Ascending aorta (tissue), 2 donors: ENCODE results near the gene FERMT3. TPM values are rescaled to one million over a fixed set of nuclear protein-coding genes. Genes with fewer than 3 reads are reported as not detected.

Experiments used
- DNase-seq, 2 donors: peaks; one replicate each; pipeline ENCODE4 v3.0.0-alpha.2; 2019; ENCODE audit warnings: low spot score in 2 of 2
- H3K27ac ChIP-seq, 2 donors: fragments of 200-600 bp; sonication (generic); one replicate each; pipeline ENCODE4 v1.5.1; 2016 to 2017; ENCODE audit warnings: mild to moderate bottlenecking in 1 of 2
- H3K27me3 ChIP-seq: fragments of 200-600 bp; sonication (generic); one replicate; pipeline ENCODE4 v1.5.1; 2017
- H3K36me3 ChIP-seq, 2 donors: fragments of 200-600 bp; sonication (generic); one replicate each; pipeline ENCODE4 v1.5.1; 2016
- H3K4me1 ChIP-seq, 2 donors: fragments of 200-600 bp; sonication (generic); one replicate each; pipeline ENCODE4 v1.5.1; 2016 to 2017; ENCODE audit warnings: mild to moderate bottlenecking in 1 of 2
- H3K4me3 ChIP-seq, 2 donors: fragments of 200-600 bp; sonication (generic); one replicate each; pipeline ENCODE4 v1.5.1; 2016 to 2017; ENCODE audit warnings: mild to moderate bottlenecking in 1 of 2
- H3K9me3 ChIP-seq, 2 donors: fragments of 200-600 bp; sonication (generic); one replicate each; pipeline ENCODE4 v1.5.1; 2016
- intact Hi-C: fragments of 100-400 bp; cut with DNase I; formaldehyde crosslinking; loops from one replicate; pipeline ENCODE4 v1.15.1; 2023
- total RNA-seq: library from RNA; depleted of rRNA; stranded (reverse); fragments of >200 nt; gene quantifications from one replicate; pipeline ENCODE4 v1.1.0, GENCODE V29; 2016
- TF ChIP-seq, protein P1 (sequence below), 3 experiments: fragments of 200-600 bp in 2 of 3; fragments of 450-650 bp in 1 of 3; sonication (generic) in 2 of 3; IDR thresholded peaks; one replicate each; pipeline ENCODE4 v1.5.1; 2016 to 2019; ENCODE audit warnings: antibody characterized with exemption in 3 of 3, mild to moderate bottlenecking in 1 of 3, moderate library complexity in 1 of 3

The FERMT3 gene
- total RNA-seq, 1 donor from 2014 or later = 55.2 TPM

DNA sequence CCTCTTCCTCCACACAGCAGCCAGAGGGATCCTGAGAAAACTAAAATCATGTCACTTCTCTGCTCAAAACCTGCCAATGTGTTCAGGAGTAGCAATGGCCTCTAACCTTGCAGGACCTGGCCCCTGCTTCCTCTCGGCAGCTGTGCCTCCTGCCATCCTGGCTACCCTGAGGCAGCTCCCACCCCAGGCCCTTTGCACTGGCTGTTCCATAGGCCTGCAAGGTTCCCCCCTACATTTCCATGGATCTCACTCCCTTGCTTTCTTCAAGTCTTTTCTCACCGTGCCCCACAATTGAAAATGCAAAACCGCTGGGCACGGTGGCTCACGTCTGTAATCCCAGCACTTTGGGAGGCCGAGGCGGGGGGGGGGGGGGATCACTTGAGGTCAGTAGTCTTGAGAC, 22.6 kb upstream of the FERMT3 start:
- Histone ChIP-seq H3K27me3 (no peaks in the 10 kb centered on the region), H3K9me3 (no peaks in the 10 kb centered on the region), H3K4me1 (peaks cover 5 to 40% of the 10 kb centered on the region in 2 donors), H3K4me3 (peak overlapping the region in 1 of 2 donors; percentile 69), H3K27ac (peak overlapping the region; percentile 89 to 92), H3K36me3 (peaks cover 0 to 4% of the 10 kb centered on the region in 2 donors)
- TF ChIP-seq, protein P1, sequence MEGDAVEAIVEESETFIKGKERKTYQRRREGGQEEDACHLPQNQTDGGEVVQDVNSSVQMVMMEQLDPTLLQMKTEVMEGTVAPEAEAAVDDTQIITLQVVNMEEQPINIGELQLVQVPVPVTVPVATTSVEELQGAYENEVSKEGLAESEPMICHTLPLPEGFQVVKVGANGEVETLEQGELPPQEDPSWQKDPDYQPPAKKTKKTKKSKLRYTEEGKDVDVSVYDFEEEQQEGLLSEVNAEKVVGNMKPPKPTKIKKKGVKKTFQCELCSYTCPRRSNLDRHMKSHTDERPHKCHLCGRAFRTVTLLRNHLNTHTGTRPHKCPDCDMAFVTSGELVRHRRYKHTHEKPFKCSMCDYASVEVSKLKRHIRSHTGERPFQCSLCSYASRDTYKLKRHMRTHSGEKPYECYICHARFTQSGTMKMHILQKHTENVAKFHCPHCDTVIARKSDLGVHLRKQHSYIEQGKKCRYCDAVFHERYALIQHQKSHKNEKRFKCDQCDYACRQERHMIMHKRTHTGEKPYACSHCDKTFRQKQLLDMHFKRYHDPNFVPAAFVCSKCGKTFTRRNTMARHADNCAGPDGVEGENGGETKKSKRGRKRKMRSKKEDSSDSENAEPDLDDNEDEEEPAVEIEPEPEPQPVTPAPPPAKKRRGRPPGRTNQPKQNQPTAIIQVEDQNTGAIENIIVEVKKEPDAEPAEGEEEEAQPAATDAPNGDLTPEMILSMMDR (IDR thresholded peaks at IDR 0.05) = no peak
- DNase-seq = no peak
- intact Hi-C loops = no loop called here

DNA sequence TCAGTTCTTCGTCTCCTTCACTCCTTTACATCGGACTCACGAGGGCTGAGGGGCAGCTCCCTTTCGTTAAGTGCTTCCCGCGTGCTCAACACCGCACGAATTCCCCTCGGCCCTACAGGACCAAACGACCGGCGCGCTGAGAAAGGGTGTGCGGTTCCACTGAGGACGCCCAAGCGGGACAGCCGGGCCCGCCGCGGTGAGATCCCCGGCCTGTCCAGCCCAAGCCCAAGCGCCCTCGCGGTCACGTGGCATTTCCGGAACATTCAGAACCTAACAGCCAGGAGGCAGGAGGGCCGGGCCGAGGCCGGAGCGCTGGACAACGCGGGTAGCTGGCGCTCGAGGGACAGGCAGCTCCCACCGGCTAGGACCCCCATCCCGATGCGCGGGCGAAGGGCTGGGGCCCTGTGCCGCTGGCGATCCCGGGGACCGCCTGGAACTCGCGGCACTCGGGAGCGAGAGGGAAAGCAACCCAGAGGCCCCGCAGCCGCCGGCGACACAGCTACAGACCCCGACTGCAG, 21.3 kb upstream of the FERMT3 start:
- H3K9me3 ChIP-seq = no peaks in the 10 kb centered on the region
- H3K27me3 ChIP-seq = no peaks in the 10 kb centered on the region
- H3K4me3 ChIP-seq = peak overlapping the region; percentile 61 to 69
- H3K4me1 ChIP-seq = peaks cover 5 to 40% of the 10 kb centered on the region in 2 donors
- TF ChIP-seq, protein P1 (IDR thresholded peaks at IDR 0.05) = peak; percentile 28 to 76 (median 54)
- H3K27ac ChIP-seq = peak overlapping the region; percentile 89 to 92
- DNase-seq = peak; percentile 74 to 97
- intact Hi-C loops = loop anchor here (1.0 kb wide), 1 partner anchor 45 kb away; the partner anchor contains the start of gene DNAJC4
- no peaks in the 10 kb centered on the region for H3K36me3 ChIP-seq

DNA sequence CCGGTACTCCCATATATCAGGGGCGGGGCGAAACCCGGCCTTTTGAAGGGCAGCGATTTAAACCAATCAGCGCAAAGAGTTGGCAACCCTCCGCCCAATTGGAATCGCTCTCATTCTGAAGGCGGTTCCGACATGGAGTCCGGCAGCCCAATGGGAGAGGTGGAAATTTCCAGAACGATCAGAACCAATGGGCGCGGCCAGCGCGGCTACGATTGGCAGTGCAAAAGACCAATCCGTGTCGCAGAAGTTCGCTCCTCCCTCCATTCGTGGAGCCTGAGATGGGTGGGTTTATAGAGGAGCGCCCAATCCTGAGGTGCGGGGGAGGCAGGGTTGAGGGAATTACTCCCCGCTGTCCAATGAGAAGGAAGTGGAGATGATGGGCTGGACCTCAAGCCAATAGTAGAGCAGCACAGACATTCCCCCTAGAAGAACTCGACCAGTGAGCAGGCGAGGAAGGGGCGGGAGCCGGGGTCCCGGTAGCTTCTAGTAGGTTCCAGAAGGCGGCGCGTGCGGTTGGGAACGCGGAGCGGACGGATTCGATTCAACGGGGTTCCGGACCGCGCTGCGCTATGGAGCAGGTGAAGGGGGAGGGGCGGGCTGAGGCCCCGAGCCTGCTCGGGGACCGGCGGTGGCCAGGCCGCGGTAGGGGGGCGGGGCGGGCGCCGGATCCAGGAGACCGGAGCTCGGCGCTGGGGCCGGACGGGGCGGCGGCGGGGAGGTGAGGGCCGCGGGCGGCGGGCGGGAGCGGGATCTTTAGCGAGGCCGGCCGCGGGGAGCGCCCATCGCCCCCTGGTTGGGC, 20.6 kb upstream of the FERMT3 start, which contains the start of gene STIP1:
Gene STIP1 (plus strand): TSS at position 479 of the 799 bp plus-strand sequence. CDS start 91 bp downstream, at position 570.
- TF ChIP-seq, protein P1 (IDR thresholded peaks at IDR 0.05) = peak; percentile 10 to 31 (median 28)
- H3K27ac ChIP-seq = peak within 1 kb of the TSS; percentile 92
- H3K36me3 ChIP-seq = peaks cover 0 to 3% of the 10 kb centered on the region in 2 donors
- DNase-seq = peak; percentile 99 to 100
- peaks cover 5 to 35% of the 10 kb centered on the region in 2 donors for H3K4me1 ChIP-seq
- no peaks in the 10 kb centered on the region for H3K27me3 ChIP-seq
- H3K4me3 ChIP-seq = peak within 1 kb of the TSS; percentile 61 to 69
- intact Hi-C loops = loop anchor here (1.0 to 2.0 kb wide), 2 partner anchors 41 to 44 kb away; partner anchors contain the start of genes DNAJC4, NUDT22 and TRPT1
- no peaks in the 10 kb centered on the region for H3K9me3 ChIP-seq

DNA sequence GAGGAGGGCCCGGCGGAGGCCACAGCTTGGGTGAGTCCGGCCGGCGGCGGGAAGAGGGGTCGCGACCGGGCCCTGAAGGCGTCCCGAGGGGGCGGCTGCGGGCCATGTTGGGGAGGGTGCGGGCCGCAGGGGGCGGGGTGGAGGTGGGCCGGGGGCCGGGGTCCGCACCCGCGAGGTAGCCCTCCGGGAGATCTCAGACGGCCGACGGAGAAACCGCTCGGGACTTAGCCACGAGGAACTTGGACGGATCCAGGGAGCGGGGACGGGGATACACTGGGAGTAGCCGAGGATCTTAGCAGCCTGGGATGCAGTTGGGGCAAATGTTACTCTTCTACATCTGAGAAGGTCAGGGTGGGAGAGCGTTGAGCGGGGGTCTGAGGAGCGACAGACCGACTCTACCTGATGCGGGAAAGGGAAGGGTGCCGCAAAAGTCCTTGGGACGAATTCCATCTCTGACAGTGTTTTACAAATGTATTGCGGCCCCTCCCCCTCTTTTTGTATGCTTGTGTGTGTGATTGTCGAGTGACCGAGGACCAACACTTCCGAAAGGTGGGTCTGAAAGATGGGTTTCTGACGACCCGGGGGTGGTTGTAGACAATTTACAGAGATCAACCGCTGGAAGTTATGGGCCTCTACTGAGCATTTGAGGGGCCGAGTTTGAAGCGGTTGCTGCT, 19.9 kb upstream of the FERMT3 start:
- Histone ChIP-seq H3K27me3 (no peaks in the 10 kb centered on the region), H3K4me3 (no peak overlapping the region), H3K27ac (peak overlapping the region; percentile 66 to 92), H3K36me3 (peaks cover 0 to 3% of the 10 kb centered on the region in 2 donors), H3K4me1 (peaks cover 5 to 27% of the 10 kb centered on the region in 2 donors), H3K9me3 (no peaks in the 10 kb centered on the region)
- TF ChIP-seq, protein P1 (IDR thresholded peaks at IDR 0.05) = no peak
- DNase-seq = no peak
- intact Hi-C loops = loop anchor here (2.0 kb wide), 1 partner anchor 40 kb away; the partner anchor contains the start of genes NUDT22 and TRPT1

DNA sequence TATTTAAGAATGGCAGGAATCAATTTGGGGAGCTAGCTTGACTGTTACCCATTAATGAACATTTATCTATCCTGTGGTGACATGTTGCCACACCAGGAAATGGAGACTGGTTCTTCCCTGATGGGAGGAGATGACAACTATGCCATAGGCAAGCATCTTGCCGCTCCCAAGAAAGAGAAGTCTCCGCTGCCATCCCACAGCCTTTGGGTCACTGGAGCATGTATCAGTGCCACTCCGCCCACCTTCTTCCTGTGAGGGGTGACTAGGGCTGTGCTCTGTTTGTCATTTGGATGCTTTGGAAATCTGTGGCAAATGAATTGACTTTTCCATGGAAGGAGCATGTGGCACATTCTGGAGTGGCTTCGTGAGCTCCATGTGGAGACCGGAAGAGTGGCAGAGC, 14.1 kb upstream of the FERMT3 start:
- TF ChIP-seq, protein P1 (IDR thresholded peaks at IDR 0.05) = no peak
- Histone ChIP-seq H3K4me3 (no peak overlapping the region), H3K27me3 (no peaks in the 10 kb centered on the region), H3K27ac (no peak overlapping the region), H3K9me3 (no peaks in the 10 kb centered on the region), H3K4me1 (peaks cover 0 to 3% of the 10 kb centered on the region in 2 donors), H3K36me3 (peaks cover 43 to 54% of the 10 kb centered on the region in 2 donors)
- intact Hi-C loops = no loop called here
- DNase-seq = no peak
